Measurements from ENCODE around the gene IMMP1L. TPM values are rescaled to one million over a fixed set of nuclear protein-coding genes. Genes with fewer than 3 reads are reported as not detected.

The IMMP1L gene
- total and polyA plus RNA-seq, 2 experiments from 2014 or later, result 8.8 to 19.9 TPM

DNA sequence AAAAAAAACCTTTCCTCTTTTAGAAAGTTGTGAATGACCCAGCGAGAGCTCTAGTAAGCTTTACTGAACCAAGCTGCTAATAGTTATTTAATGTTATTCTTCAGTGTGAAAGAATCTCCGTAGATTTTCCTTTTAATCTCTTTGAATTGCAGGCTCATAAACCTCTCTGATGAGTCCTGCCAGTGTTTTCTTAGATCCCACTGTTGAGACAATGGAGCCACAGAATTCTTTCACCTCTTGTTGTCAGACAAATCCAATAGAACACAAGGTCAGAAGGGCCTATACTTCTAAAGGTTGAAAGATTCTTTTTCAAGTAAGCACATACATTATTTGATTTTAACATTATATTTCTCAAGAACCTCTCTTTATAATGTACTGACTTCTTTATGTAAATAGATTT, 87.6 kb downstream of the IMMP1L start:
- Histone ChIP-seq H2AFZ (no peak overlapping the region), H3K9ac (no peak overlapping the region), H3K36me3 (ENCODE audit: low read depth) (no peaks in the 10 kb centered on the region), H3K27ac (no peak overlapping the region), H3K4me2 (ENCODE audit: unreplicated experiment) (no peak overlapping the region), H3K4me1 (ENCODE audit: insufficient read depth) (no peaks in the 10 kb centered on the region), H3K79me2 (ENCODE audit: insufficient read depth) (no peaks in the 10 kb centered on the region), H4K20me1 (ENCODE audit: insufficient read depth) (no peaks in the 10 kb centered on the region), H3F3A (ENCODE audit: insufficient read depth) (no peaks in the 10 kb centered on the region), H3K9me3 (ENCODE audit: low read depth) (no peaks in the 10 kb centered on the region), H3K9me2 (ENCODE audit: insufficient read depth) (no peaks in the 10 kb centered on the region), H3K4me3 (no peak overlapping the region), H3K27me3 (replicated peaks; ENCODE audit: insufficient read depth) (no peaks in the 10 kb centered on the region)
- TF ChIP-seq EZH2phosphoT487 (IDR thresholded peaks at IDR 0.05; ENCODE audit: insufficient read depth, low read depth) (no peak), EZH2 (IDR thresholded peaks at IDR 0.05; ENCODE audit: insufficient read depth, poor library complexity, severe bottlenecking) (no peak)
- 57 to 62% methylated on average over 2 of the region's 2 CpGs for WGBS, 2 experiments (ENCODE audit: low coverage in 1 of 2, low lambda C conversion rate in 2 of 2, missing lambda C conversion rate in 2 of 2)
- in situ Hi-C loops (cut with MboI), result no loop called here
- no peak for DNase-seq

GRCh38 chr11:31419669-31420068, 89.8 kb downstream of the IMMP1L start:
- H3K4me2 ChIP-seq (ENCODE audit: unreplicated experiment), result no peak overlapping the region
- H4K20me1 ChIP-seq (ENCODE audit: insufficient read depth), result no peaks in the 10 kb centered on the region
- H3K79me2 ChIP-seq (ENCODE audit: insufficient read depth), result no peaks in the 10 kb centered on the region
- no peaks in the 10 kb centered on the region for H3K36me3 ChIP-seq (ENCODE audit: low read depth)
- no peak for DNase-seq
- H3K9ac ChIP-seq, result no peak overlapping the region
- no peaks in the 10 kb centered on the region for H3K9me3 ChIP-seq (ENCODE audit: low read depth)
- TF ChIP-seq EZH2phosphoT487 (IDR thresholded peaks at IDR 0.05; ENCODE audit: insufficient read depth, low read depth), result no peak
- TF ChIP-seq EZH2 (IDR thresholded peaks at IDR 0.05; ENCODE audit: insufficient read depth, poor library complexity, severe bottlenecking), result no peak
- H3K27ac ChIP-seq, result no peak overlapping the region
- no peaks in the 10 kb centered on the region for H3K9me2 ChIP-seq (ENCODE audit: insufficient read depth)
- no peaks in the 10 kb centered on the region for H3F3A ChIP-seq (ENCODE audit: insufficient read depth)
- H2AFZ ChIP-seq, result no peak overlapping the region
- H3K4me1 ChIP-seq (ENCODE audit: insufficient read depth), result no peaks in the 10 kb centered on the region
- 97 to 100% methylated on average over 1 of the region's 1 CpG for WGBS, 2 experiments (ENCODE audit: low coverage in 1 of 2, low lambda C conversion rate in 2 of 2, missing lambda C conversion rate in 2 of 2)
- H3K27me3 ChIP-seq (replicated peaks; ENCODE audit: insufficient read depth), result no peaks in the 10 kb centered on the region
- in situ Hi-C loops (cut with MboI), result no loop called here
- H3K4me3 ChIP-seq, result no peak overlapping the region

DNA sequence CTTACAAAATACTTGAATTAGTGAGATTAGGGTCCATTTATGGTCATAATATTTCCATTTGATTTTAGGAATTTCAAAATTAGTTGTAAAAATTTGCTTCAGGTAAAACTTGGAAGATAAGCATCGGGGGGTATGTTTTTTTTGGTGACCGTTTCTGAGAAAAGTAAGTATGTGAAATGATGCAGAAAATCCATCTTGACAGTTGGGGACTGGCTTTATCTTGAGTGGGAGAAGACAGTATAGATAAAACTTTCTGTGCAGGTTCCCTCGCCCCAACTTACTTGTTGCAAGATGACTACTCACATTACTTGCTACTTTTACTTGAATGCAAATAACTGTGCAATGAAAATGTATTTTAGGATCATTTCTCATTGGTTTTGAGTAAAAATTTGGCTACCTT, 90.3 kb downstream of the IMMP1L start:
- Histone ChIP-seq H3K9ac (no peak overlapping the region), H3K27me3 (replicated peaks; ENCODE audit: insufficient read depth) (no peaks in the 10 kb centered on the region), H3K9me2 (ENCODE audit: insufficient read depth) (no peaks in the 10 kb centered on the region), H3F3A (ENCODE audit: insufficient read depth) (no peaks in the 10 kb centered on the region), H3K27ac (no peak overlapping the region), H3K36me3 (ENCODE audit: low read depth) (no peaks in the 10 kb centered on the region), H3K4me1 (ENCODE audit: insufficient read depth) (no peaks in the 10 kb centered on the region), H4K20me1 (ENCODE audit: insufficient read depth) (no peaks in the 10 kb centered on the region), H2AFZ (no peak overlapping the region), H3K4me3 (no peak overlapping the region), H3K4me2 (ENCODE audit: unreplicated experiment) (no peak overlapping the region), H3K79me2 (ENCODE audit: insufficient read depth) (no peaks in the 10 kb centered on the region), H3K9me3 (ENCODE audit: low read depth) (no peaks in the 10 kb centered on the region)
- DNase-seq, result no peak
- no peak for TF ChIP-seq EZH2phosphoT487 (IDR thresholded peaks at IDR 0.05; ENCODE audit: insufficient read depth, low read depth)
- TF ChIP-seq EZH2 (IDR thresholded peaks at IDR 0.05; ENCODE audit: insufficient read depth, poor library complexity, severe bottlenecking), result no peak
- 57 to 65% methylated on average over 3 of the region's 3 CpGs for WGBS, 2 experiments (ENCODE audit: low coverage in 1 of 2, low lambda C conversion rate in 2 of 2, missing lambda C conversion rate in 2 of 2)
- in situ Hi-C loops (cut with MboI), result no loop called here

- H3K9ac ChIP-seq, result no peak overlapping the region
- H4K20me1 ChIP-seq (ENCODE audit: insufficient read depth), result no peaks in the 10 kb centered on the region
- in situ Hi-C loops (cut with MboI), result no loop called here
- H3K27me3 ChIP-seq (replicated peaks; ENCODE audit: insufficient read depth), result no peaks in the 10 kb centered on the region
- H3K4me3 ChIP-seq, result no peak overlapping the region
- H3K4me1 ChIP-seq (ENCODE audit: insufficient read depth), result peaks cover 1% of the 10 kb centered on the region; the same call in 1 of the 2 replicates
- no peaks in the 10 kb centered on the region for H3K9me3 ChIP-seq (ENCODE audit: low read depth)
- no peaks in the 10 kb centered on the region; the same call in 1 of the 2 replicates for H3F3A ChIP-seq (ENCODE audit: insufficient read depth)
- no peaks in the 10 kb centered on the region for H3K79me2 ChIP-seq (ENCODE audit: insufficient read depth)
- TF ChIP-seq EZH2 (IDR thresholded peaks at IDR 0.05; ENCODE audit: insufficient read depth, poor library complexity, severe bottlenecking), result no peak
- no peaks in the 10 kb centered on the region for H3K9me2 ChIP-seq (ENCODE audit: insufficient read depth)
- 97 to 98% methylated on average over 2 of the region's 2 CpGs for WGBS, 2 experiments (ENCODE audit: low coverage in 1 of 2, low lambda C conversion rate in 2 of 2, missing lambda C conversion rate in 2 of 2)
- H3K36me3 ChIP-seq (ENCODE audit: low read depth), result no peaks in the 10 kb centered on the region
- DNase-seq, result no peak
- no peak overlapping the region for H3K27ac ChIP-seq
- H3K4me2 ChIP-seq (ENCODE audit: unreplicated experiment), result no peak overlapping the region
- H2AFZ ChIP-seq, result no peak overlapping the region
These were observed 91.6 kb downstream of the IMMP1L start for GRCh38 chr11:31417816-31418215.

- Histone ChIP-seq H3K4me3 (no peak overlapping the region), H3K36me3 (ENCODE audit: low read depth) (no peaks in the 10 kb centered on the region), H3K9me2 (ENCODE audit: insufficient read depth) (no peaks in the 10 kb centered on the region), H3K27ac (no peak overlapping the region), H3F3A (ENCODE audit: insufficient read depth) (no peaks in the 10 kb centered on the region; the same call in 1 of the 2 replicates), H4K20me1 (ENCODE audit: insufficient read depth) (no peaks in the 10 kb centered on the region), H3K4me1 (ENCODE audit: insufficient read depth) (peaks cover 4% of the 10 kb centered on the region; the same call in 1 of the 2 replicates), H3K9me3 (ENCODE audit: low read depth) (no peaks in the 10 kb centered on the region), H2AFZ (no peak overlapping the region), H3K4me2 (ENCODE audit: unreplicated experiment) (no peak overlapping the region), H3K79me2 (ENCODE audit: insufficient read depth) (no peaks in the 10 kb centered on the region), H3K9ac (no peak overlapping the region), H3K27me3 (replicated peaks; ENCODE audit: insufficient read depth) (no peaks in the 10 kb centered on the region)
- in situ Hi-C loops (cut with MboI), result no loop called here
- TF ChIP-seq EZH2phosphoT487 (IDR thresholded peaks at IDR 0.05; ENCODE audit: insufficient read depth, low read depth) (no peak), EZH2 (IDR thresholded peaks at IDR 0.05; ENCODE audit: insufficient read depth, poor library complexity, severe bottlenecking) (no peak)
- 96 to 97% methylated on average over 1 of the region's 1 CpG for WGBS, 2 experiments (ENCODE audit: low coverage in 1 of 2, low lambda C conversion rate in 2 of 2, missing lambda C conversion rate in 2 of 2)
- no peak for DNase-seq
These were observed 92.1 kb downstream of the IMMP1L start for GRCh38 chr11:31417357-31417756.
